Upper lobe of right lung (tissue), 1 donor: ENCODE data around the gene APBA2. TPM values are rescaled to one million over a fixed set of nuclear protein-coding genes. Genes with fewer than 3 reads are reported as not detected.

ENCODE experiments used
- ATAC-seq: fragments of 200-7000 bp; cut with Tn5 transposase; one replicate; pipeline ENCODE4 v1.9.1; 2020; ENCODE audit warnings: mild to moderate bottlenecking, moderate library complexity
- DNase-seq: peaks from one replicate; pipeline ENCODE4 v3.0.0-alpha.2; 2020
- H3K27ac ChIP-seq: fragments of 200-600 bp; one replicate; pipeline ENCODE4 v1.8.0; 2022
- H3K27me3 ChIP-seq: fragments of 200-600 bp; one replicate; pipeline ENCODE4 v1.8.0; 2022; ENCODE audit warnings: mild to moderate bottlenecking
- H3K36me3 ChIP-seq: fragments of 200-600 bp; one replicate; pipeline ENCODE4 v1.8.0; 2022
- H3K4me1 ChIP-seq: fragments of 200-600 bp; one replicate; pipeline ENCODE4 v1.8.0; 2022
- H3K4me3 ChIP-seq: fragments of 200-600 bp; one replicate; pipeline ENCODE4 v1.8.0; 2022; ENCODE audit warnings: mild to moderate bottlenecking
- H3K9me3 ChIP-seq: fragments of 200-600 bp; one replicate; pipeline ENCODE4 v1.8.0; 2022
- intact Hi-C: fragments of 100-400 bp; cut with DNase I; formaldehyde crosslinking; loops from one replicate; pipeline ENCODE4 v1.11.0; 2022
- total RNA-seq: library from RNA; stranded (reverse); fragmentation: NEBNext Ultra II Directional; extraction: Animal tissue kit (Norgen Biotek cat#: 25700); gene quantifications from one replicate; pipeline ENCODE4 v1.2.1, GENCODE V29; 2021
- TF ChIP-seq, protein P1 (sequence below): fragments of 200-600 bp; IDR thresholded peaks from one replicate; pipeline ENCODE4 v1.8.0; 2022; ENCODE audit warnings: antibody characterized with exemption
- donor health status: DM: no; HTN: yes; CAD: no; lungs with severe emphysema.

The APBA2 gene
- total RNA-seq, 1 donor from 2014 or later = 4.2 TPM

DNA sequence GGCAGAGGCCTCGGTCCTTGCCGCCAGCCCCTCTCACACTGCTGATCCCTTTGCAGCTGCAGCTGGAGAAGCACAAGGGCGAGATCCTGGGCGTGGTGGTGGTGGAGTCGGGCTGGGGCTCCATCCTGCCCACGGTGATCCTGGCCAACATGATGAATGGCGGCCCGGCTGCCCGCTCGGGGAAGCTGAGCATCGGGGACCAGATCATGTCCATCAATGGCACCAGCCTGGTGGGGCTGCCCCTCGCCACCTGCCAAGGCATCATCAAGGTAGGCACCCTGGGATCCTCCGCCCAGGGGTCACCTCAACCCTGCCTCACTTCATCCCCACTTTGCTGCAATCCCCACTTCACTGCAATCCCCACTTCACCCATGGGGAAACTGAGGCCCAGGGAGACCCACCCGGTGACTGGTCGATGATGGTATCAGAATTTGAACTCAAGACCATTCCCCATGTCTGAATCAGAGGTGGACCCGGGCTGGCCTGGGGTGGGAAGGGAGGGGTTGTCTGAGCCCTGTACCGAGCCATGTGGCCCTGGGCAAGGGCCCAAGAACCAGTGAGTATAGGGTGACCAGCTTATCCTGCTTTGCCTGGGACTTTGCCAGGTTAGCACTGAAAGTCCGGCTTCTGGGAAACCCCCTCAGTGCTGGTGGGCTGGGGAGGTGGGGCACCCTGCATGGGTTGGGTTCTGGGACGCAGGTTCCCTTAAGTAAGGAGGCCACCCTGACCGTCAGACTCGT, 220.9 kb downstream of the APBA2 start:
- ATAC-seq = no peak
- Histone ChIP-seq H3K9me3 (no peaks in the 10 kb centered on the region), H3K36me3 (no peaks in the 10 kb centered on the region), H3K27ac (no peak overlapping the region), H3K27me3 (no peaks in the 10 kb centered on the region), H3K4me1 (no peaks in the 10 kb centered on the region), H3K4me3 (no peak overlapping the region)
- no peak for DNase-seq
- intact Hi-C loops = no loop called here
- TF ChIP-seq, protein P1, sequence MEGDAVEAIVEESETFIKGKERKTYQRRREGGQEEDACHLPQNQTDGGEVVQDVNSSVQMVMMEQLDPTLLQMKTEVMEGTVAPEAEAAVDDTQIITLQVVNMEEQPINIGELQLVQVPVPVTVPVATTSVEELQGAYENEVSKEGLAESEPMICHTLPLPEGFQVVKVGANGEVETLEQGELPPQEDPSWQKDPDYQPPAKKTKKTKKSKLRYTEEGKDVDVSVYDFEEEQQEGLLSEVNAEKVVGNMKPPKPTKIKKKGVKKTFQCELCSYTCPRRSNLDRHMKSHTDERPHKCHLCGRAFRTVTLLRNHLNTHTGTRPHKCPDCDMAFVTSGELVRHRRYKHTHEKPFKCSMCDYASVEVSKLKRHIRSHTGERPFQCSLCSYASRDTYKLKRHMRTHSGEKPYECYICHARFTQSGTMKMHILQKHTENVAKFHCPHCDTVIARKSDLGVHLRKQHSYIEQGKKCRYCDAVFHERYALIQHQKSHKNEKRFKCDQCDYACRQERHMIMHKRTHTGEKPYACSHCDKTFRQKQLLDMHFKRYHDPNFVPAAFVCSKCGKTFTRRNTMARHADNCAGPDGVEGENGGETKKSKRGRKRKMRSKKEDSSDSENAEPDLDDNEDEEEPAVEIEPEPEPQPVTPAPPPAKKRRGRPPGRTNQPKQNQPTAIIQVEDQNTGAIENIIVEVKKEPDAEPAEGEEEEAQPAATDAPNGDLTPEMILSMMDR = no peak

DNA sequence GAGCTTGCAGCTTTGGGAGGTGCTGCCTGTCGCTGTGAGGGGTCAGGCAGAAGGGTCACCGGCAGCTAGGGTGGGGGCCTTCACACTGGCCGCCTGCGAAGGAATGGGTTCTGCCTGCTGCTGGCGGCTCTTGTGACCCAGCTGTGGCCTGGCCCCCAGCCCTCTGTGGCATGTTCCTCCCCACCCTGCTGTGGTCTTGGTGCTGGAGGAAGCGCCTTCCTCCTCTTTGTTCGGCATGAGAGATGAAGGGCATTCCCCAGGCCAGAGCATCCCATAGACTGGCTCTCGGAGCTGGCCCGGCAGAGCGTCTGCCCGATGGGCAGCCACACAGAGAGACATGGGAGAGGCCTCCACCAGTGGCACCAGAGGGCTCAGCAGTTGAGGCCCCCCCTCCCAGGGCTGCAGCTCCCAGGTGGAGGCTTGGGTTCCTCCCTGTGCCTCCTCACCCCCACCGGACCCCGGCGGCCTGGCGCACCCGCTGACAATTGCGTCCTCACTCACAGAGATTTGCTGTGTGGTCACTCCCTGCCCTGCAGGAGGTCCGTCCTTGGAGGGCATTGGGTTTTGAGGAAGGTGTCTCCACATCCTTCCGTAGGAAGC, 221.6 kb downstream of the APBA2 start:
- H3K9me3 ChIP-seq = no peaks in the 10 kb centered on the region
- H3K4me1 ChIP-seq = no peaks in the 10 kb centered on the region
- no peaks in the 10 kb centered on the region for H3K27me3 ChIP-seq
- no peak overlapping the region for H3K4me3 ChIP-seq
- ATAC-seq (no peak), DNase-seq (no peak)
- intact Hi-C loops = no loop called here
- no peaks in the 10 kb centered on the region for H3K36me3 ChIP-seq
- TF ChIP-seq, protein P1 = no peak
- H3K27ac ChIP-seq = no peak overlapping the region

DNA sequence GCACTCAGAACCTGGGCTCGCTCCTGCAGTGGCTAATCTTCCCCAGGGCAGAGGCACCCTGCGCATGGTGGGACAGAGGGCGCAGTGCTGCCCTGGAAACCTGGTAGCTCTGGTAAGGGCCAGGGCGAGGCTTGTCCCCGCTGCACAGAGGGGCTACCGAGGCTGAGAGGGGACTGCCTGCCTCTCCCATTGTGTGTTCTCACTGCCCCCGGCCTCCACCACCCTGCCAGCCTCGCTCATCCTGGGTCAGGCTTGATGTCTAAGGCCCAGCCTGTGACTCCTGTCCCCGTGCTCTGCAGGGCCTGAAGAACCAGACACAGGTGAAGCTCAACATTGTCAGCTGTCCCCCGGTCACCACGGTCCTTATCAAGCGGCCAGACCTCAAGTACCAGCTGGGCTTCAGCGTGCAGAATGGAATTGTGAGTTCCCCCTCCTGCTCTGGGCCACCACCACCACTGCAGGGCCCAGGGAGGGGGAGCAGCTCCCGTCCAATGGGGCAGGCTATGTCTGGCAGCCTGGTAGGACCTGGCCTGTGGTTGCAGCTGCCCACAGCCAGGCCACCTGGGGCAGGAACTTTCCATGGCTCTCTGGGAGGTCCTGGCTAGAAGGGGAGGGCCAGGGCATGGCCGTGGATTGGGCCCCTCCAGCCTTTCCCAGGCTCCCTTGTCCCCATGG, 222.3 kb downstream of the APBA2 start:
- intact Hi-C loops = no loop called here
- no peak for DNase-seq
- ATAC-seq = no peak

DNA sequence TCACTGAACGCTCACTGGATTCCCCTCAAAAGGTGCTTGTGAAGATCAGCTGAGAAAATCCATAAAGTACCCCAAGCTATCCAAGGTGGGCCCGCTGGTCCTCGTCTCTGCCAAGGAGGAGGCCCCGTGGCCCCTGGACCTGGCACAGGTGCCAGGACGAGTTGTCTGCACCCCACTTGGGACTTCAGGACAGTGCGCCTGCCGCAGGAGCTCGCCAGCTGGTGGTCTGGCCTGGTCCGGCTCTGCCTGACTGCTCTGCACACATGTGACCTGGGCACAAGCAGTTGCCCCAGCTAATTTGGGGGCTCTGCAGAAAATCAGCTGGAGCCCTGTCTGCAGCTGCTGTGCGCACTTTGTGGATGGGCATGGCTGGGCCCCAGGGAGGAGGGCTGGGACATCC, 224.0 kb downstream of the APBA2 start:
- intact Hi-C loops = no loop called here
- TF ChIP-seq, protein P1 = no peak
- Histone ChIP-seq H3K27ac (no peak overlapping the region), H3K4me3 (no peak overlapping the region), H3K9me3 (no peaks in the 10 kb centered on the region), H3K36me3 (no peaks in the 10 kb centered on the region), H3K4me1 (no peaks in the 10 kb centered on the region), H3K27me3 (peaks cover 11% of the 10 kb centered on the region)
- no peak for ATAC-seq
- DNase-seq = no peak

More for the DNA sequence above, 222.3 kb downstream of the APBA2 start:
- no peaks in the 10 kb centered on the region for H3K36me3 ChIP-seq
- H3K4me1 ChIP-seq = no peaks in the 10 kb centered on the region
- no peak overlapping the region for H3K27ac ChIP-seq
- H3K9me3 ChIP-seq = no peaks in the 10 kb centered on the region
- TF ChIP-seq, protein P1 = no peak
- H3K27me3 ChIP-seq = no peaks in the 10 kb centered on the region
- H3K4me3 ChIP-seq = no peak overlapping the region

DNA sequence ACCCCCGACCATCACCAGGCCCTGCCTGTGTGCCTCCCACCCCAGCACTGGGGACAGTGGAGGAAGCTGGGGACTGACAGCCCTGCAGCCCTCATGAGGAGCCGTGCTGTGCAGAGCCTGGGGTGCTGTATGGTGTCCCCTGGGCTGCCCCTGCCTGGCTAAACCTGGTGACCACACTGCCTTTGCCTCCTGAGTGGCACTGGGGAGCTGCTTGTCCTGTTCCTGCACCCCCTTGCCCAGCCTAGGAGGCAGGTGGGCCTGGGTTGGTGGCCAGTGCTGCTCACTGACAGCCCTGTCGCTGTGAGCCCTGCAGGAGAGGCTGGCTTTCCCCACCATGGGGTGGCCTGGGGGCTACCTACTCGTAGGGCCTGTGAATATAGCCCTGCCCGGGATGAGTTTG, 224.4 kb downstream of the APBA2 start:
- no peak for DNase-seq
- intact Hi-C loops = no loop called here

More for the DNA sequence above, 224.4 kb downstream of the APBA2 start:
- H3K27ac ChIP-seq = no peak overlapping the region
- H3K4me1 ChIP-seq = peaks cover 2% of the 10 kb centered on the region
- H3K4me3 ChIP-seq = no peak overlapping the region
- H3K9me3 ChIP-seq = no peaks in the 10 kb centered on the region
- peaks cover 11% of the 10 kb centered on the region for H3K27me3 ChIP-seq
- H3K36me3 ChIP-seq = no peaks in the 10 kb centered on the region
- TF ChIP-seq, protein P1 = no peak
- ATAC-seq = no peak
